NCI-H1694 (cell line): ENCODE data around the gene PDE7B.
"Not testable (repeated sequence)": the region's sequence is repeated elsewhere in the genome, so short reads cannot be mapped to it uniquely, and the experiment has no call there.

Experiments used
- DNase-seq: peaks from one replicate; lab custom pipeline; 2025; lab: John Stamatoyannopoulos, UW

Gene PDE7B

DNA sequence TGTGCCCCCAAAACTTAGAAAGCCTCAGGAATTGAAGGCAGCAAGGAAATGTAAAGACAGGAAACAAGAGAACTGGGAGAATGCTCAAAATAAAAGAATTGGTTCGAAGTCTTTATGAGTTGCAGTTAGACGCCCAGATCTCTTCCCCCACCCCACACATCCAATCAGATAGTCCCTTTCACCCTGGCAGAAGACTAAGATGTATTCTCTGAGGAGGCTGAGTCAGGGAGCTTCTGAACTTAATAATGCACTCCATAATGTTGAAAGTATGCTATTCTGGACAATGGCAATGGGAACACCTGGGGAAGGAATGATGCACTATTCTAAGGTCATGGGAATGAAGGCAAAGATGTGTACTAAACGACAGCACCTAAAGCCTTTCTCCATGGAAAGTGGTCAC is 225.0 kb downstream of the PDE7B start:
- no peak for DNase-seq

DNA sequence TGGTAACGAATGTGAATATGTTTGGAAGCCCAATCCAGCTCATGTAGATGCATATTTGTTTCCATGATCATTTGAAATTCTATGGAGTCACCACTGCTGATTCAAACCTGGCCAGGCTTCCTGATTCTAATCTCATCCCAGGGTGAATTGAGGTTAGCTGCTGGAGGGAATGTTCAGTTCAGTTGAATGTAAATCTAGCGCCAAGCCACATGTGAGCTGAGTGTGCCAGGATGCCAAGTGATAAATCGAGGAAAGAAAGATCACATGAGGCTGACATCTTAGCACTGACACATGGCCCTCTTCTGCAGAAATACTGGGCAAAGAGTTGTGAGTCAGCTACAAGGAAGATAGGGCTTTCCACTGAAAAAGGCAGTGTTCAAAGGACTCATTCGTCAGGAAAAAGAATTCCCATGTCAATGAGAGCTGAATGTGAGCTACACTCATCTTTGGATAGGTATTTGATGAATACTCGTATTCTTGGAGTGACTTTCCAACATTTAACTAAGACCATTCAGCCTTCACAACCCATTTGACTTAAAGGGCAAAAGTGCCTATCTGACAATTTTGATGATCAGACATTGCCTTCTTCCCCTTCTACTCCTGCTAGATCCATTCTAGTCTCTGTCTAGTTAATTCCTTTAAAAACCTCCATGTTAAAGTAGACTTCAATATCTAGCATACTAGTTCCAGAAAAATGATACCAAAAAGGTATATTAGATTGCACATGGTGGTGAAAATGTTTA is 226.5 kb downstream of the PDE7B start:
- DNase-seq, result no peak

DNA sequence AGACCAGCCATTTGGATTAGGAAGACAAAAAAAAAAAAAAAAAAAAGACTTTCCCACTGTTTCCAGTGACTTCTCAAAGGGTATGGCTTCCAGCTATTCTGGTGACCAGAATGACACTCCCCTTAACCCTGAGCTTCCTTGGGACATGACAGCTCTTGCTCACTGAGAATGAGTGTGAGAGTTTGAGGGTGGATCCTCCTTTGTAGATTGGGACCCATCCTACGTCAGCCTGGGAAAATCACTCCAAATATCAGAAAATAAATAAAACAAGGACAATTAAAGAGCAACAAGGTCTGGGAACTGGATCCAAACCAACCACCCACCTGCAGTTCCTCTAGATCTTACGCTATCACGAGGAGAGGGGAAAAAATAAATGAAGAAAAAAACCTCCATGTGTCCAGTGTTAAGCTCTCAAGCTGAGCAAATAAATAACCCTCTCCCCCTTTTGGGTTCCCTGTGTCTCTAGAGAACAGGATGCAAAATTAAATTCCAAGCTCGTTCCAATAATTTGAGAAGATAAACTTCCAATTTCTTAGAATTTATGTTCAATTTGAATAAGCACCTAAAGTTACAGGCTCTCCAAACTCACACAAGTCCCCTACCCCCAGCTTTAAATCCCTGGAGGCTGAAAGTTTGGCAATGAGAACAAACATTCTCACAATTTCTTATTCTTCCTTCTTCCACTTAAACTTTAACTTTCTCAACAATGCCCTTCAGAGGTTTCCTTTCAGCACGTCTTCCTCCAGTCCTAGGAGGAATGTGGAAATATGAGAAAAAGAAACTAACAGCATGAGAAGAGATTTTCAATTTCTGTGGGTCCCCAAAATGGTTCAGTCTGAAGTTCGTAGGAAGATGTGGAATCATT is 228.4 kb downstream of the PDE7B start:
- DNase-seq, result no peak

DNA sequence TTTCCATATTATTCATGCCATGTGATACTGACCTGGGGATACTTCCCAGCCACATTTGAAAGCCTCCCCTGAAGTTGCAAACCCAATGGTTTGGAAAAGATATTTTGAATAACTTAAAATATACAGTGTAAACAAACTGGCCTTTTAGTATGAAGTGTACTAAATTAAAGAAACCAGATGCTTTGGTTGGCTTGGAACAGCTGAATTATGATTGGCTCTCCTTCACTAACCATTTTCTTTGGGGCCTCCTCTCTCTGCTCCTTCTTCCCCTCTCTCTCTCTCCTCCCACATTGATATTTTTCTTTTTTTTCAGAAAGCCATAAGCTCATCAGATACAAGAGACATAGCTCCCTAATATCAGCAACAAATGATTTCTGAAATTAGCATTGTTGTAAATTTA is 232.0 kb downstream of the PDE7B start:
- DNase-seq, result no peak

DNA sequence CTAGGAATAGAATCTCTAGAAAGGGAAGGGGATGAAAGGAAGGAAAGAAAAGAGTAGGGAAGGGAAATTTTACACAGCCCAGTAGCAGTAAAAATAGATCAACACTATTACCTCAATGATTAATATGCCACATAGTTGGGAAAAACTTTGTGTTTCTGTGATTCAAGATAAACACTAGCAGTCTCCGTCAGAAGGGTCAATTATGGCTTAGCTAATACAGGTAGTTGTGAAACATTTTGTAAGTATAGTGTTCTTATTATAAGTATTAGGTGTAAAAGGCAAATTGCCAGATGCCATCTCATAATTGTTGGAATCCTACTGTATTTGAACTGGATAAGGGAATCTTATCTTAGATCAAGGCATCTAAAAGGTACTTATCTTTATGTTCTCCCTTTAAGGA is 232.9 kb downstream of the PDE7B start:
- DNase-seq, result no peak

DNA sequence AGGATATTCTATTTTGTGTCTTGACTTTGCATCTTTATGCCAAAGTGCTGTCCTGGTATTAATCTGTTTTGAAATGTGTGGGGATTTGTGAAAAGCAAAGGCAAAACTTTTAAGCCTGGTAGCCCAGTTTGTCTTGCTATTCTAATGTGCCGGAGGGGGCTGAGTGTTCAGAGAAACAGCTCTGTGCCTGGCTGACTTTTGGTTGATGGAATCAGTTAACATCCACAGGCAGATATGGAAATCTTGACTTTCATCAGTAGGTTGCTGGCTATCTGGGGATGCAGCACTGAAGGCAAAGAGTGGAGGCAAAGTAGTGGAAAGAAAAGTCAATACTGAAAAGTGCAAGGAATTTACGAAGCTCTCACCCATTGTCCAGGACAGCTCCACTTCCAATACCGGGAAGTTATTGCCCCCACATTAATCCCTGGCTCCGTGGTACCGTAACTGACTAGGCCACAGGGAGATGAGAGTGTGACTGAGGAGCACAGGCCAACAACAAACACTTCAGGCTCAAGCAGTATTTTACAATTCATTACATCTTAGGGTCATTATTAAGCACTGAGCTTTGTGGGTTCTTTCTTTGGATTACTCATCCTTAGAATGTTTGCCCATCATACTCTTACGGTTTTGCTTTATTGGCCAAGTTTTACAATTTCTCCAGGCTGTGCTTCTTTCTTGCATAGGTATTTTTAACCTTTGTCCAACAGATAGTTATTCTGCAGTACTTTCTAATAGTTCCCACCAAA is 234.0 kb downstream of the PDE7B start:
- DNase-seq, result no peak

DNA sequence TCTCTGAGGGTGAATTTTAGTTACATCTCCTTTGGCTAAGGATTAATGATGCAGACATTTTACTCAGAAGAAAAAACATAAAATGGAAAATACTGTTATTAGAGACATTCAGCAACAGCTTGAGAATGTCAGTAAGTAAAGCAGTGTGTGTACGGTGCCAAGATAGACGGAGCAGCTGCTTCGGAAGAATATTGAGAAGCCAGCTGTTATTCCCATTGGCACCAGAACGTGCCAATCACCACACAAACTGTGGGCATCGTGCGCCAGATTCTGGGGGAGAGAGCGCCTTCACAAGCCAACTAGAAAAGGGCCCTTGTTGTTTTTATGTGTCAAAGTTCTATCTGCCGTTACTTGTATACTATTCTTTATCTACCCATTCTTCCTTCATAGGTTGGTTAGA is 235.2 kb downstream of the PDE7B start:
- DNase-seq, result peak; percentile 6

DNA sequence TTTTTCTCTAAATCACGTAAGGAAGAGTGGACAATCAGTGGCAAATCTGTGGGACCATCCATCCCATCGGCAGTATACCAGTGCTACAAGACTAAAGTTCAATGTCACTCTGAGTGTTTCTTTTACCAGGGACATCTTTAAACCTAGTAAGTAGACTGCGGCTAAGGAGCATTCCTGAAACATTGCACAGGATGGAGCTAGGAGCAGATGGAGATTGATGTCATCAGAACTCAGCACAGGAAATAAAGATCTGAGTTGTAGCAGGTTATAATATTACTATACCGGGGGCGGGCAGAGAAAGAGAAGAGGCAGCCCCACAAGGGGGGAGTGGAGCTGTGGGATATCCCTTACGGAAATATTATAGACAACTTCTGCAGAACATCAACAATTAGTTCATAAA is 236.5 kb downstream of the PDE7B start:
- no peak for DNase-seq

DNA sequence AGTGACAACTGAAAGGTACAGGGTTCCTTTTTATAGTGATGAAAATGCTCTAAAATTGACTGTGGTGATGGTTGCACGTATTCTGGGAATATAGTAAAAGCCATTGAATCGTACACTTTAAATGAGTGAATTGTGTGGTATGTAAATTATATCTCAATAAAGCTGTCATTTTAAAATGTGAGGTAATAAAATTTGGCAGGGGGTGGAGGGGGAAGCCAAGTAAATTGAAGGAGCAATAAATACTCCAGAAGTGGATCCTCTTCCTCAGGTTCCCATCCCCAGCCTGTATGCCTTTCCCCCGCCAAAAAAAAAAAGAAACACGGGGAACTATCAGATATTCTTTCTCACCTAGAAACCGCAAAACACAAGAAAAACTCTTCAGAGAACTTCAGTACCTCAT is 237.2 kb downstream of the PDE7B start:
- DNase-seq, result no peak

DNA sequence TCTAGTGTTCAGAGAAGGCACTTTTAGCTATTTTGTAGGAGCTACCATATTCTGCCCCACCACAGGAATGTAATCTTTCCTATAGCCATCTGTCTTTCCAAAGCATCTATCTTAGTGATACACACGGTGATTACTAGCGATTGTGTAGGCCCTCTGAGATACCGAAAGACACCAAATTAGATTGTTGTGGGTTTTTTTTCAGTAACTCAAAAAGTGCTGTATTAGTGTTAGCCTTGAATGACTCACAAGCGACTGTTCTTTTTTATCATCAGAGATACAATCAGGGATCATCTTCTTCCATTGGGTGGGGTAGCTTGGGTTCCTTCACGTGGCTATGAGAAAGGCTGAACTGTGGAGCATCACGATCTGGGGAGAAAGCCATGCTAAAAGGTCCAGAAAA is 238.4 kb downstream of the PDE7B start:
- DNase-seq, result no peak

DNA sequence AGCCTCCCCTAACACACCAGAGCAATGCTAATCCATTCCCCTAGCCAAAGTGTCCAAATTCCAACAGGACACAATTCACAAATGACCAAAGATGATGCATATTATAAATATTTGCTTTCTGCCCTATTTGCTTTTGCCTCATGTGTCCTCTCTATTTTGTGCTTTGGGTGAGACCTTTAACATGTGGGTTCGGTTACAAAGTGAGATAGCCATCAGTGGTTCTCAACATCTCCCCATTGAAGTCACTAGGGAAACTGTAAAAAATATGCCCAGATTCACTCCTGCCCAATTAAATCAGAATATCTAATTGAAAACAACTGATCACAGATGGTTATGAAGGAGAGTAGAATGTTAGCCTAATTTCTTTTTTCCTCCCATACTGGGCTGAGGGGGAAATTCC is 239.4 kb downstream of the PDE7B start:
- DNase-seq, result no peak

DNA sequence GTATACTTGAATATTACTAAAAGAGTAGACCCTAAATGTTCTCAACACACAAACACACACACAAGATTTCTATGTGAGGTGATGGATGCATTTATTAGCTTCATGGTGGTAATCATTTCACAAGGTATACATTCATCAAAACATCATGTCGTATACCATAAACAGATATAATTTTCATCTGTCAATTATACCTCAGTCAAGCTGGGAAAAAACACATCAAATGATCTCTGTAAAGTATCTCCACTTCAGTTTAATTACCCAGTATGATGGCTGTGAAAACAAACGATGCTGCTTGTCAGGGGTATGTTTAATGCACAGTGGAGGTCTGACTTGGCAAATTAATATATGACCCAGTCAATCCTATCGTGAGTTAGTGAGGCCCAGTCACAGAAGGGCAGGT is 241.4 kb downstream of the PDE7B start:
- DNase-seq, result no peak

DNA sequence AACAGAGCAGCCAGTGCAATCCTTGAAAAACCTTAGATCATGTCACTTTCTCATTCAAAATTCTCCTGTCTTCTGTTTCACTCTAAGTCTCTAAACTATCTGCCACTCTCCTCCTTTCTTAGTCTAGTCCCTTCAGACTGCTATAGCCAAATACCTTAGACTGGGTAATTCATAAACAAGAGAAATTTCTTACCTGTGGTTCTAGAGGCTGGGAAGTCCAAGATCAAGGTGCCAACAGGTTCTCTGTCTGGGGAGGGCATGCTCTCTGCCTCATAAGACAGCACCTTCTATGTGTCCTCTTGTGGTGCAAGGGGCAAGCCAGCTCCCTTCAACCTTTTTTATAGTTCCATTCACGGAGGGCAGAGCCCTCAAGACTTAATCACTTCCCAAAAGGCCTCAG is 242.3 kb downstream of the PDE7B start:
- no peak for DNase-seq

DNA sequence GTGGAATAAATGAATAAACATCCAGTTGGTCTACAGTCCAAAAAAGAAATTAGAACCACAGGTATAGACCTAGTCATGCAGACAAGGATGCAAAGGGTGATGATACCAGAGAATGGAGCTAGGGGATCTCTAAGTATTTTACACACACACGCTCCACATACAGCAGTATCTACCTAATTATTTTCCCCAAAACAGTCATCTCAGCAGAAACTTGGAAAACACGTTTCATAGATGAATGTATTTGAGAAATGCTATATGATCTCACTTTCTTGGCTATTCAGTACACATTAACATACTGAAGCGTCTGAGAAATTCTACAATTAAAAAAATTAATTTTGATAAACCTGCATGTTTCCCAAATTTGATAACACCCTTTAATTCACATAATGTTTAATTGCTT is 243.3 kb downstream of the PDE7B start:
- DNase-seq, result no peak

DNA sequence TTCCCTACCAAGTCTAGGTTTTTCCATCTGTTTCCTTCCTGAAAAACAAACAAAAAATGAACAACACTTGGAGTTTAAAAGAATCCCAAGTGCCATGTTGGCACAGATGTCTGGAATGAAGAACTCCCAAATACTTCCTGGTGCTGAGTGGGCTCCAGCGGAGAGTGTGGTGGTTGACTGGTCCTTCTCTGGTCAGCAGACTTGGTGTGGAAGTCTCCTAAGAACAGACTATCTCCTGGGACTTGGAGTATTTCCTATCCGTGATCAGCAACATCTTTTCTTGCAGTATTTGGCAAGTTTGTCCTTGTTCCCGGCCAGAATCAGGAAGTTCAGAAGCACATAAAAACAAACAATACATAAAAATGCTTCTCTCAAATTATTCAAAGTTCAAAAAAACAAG is 244.5 kb downstream of the PDE7B start:
- no peak for DNase-seq

DNA sequence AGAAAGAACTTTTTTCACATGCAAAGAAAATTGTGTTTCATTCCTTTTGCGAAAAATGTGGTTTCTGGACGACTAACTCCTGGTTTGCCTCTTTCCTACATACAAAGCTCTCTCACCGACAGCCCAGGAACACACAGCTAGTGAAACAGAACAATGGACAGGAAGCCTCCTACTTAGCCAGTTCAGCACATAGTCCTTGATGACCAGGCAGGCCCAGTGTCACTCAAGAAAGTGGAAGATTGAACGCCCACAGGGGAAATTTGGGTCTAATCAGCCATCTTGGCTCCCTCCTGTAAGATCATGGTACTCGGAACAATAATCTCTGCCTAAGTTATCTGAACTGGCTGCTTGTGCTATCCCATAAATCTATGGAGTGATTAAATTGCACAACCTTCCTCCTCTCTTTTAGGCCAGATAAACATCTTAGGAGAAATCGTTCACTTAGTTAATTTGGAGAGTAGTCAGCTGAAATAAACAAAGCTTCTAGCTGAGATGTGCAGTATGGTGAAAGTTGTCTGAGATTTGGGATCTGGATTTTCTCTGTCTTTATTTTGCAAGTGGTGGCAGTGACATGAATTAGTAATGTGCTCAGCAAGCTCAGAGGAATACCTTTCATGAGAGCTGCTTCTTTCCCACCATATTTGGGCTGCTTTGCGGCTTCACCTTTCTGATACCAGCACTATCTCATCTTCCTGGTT is 251.6 kb downstream of the PDE7B start:
- DNase-seq, result no peak

DNA sequence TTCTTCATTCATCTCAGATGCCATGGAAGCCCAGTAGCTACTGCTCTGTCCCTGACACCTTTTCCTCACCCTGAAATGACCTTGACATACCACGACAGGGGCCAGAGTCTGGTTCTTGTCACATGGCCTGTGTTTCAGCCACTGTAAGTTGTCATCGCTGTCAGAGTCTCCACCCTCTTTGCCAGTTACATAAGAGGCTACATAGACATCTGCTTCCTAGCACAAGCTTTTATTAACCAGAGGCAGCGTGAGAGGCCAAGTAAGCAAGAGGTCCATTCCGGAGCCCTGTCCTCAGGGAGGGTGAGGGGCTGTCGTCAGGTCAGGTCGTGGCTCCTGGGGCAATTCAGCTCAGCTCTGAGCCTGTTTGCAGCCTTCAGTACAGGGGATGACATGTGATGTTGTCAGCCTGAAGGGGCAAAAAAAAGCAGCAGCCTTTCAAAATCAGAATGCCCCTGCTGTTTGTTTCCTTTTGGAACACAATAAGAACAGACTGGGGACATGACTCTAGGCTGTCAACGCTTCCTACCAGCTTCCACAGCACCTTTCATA is 252.3 kb downstream of the PDE7B start:
- DNase-seq, result no peak

DNA sequence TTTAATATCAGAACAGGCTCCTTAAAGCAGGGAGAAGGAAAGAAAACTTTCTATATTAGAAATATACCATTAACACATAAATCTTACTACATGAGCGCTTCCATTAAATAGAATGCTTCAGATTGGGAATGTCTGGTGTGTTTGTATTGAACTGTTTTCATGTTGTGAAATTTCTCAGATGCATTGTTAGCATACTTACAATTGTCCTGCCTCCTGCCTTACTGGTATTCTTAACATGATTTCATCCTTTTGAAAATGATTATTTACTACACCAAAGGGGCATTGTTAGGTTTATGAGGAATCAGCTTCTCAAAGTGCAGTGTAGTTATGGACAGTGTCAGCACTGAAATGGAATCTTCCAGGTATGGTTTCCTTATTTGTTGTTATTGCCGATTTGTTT is 253.1 kb downstream of the PDE7B start:
- DNase-seq, result no peak

DNA sequence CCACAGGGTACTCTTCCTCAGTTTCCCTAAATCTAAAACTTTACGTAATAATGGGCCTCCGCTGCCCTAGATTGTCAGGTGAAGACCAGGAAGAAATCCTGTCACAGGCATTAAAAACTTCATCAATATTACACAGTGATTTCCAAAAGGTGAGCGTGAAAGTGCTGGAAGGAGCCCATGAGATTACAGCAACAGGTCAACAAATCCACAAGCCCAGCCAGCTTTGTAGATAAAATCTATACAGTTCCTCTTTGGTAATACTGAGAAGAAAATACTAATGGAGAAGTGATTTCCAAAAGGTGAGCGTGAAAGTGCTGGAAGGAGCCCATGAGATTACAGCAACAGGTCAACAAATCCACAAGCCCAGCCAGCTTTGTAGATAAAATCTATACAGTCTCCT is 254.3 kb downstream of the PDE7B start:
- not testable (repeated sequence) for DNase-seq

DNA sequence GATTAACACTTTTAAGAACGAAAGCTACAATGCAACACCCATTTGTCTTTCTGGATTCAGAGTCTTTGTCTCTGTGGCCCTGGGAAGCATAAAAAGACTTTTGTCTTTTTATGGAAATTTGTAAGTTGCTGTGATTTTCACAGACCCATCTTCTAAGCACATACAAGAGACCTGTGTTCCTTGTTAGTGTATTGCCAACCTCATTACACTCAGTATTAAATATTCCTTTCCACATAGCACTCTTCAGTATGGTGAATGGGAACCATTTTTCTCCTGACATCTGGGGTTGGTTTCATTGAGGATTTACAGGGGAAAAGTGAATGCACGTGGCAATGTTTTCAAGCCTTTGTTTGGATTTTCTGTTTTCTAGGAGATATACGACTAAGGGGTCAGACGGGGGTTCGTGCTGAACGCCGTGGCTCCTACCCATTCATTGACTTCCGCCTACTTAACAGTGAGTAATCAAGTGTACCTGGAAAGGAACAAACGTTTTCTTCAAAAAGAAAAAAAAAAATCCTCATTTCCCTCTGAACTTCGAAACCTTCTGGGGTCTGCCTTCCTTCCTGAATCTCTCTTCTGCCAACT is 257.0 kb downstream of the PDE7B start:
- no peak for DNase-seq

DNA sequence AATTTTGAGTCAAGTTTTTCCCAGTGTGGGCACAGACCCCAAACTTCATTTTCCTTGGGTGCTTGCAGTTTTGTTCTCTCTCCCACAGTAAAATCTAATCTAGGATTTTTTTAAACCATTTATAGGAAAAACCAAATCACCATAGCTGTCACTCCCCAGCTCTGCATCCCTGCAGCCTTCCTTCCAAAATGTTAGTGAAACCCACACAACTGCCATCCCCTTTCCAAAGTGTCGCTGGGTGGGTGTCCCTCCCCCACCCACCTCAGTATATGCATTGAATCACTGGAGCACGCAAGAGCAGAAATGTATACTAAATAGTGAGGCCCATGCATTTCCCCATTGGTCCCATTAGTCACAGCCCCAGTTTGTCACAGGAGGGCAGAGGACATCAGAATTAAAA is 260.3 kb downstream of the PDE7B start:
- no peak for DNase-seq

DNA sequence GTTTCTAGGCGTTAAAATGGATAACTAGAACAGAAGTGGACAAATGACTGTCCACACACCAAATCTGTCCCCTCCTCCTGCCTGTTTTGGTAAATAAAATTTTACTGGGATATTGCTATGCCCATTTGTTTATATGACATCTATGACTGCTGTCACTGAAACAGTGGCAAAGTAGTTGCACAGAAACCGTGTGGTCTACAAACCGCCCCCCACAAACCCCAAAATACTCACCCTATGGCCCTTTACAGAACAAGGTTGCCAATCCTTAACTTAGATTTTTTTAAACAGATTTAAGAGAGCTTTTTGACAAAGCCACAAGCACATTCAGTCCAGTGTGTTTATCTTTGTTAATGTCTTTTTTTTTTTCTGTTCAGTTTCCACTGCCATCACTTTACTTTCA is 260.8 kb downstream of the PDE7B start:
- DNase-seq, result no peak
